ENCODE measurements around the gene TMA7. TPM values are rescaled to one million over a fixed set of nuclear protein-coding genes. Genes with fewer than 3 reads are reported as not detected.

TMA7 gene
- total and polyA plus RNA-seq, 10 of the 15 experiments (the other 5 are each of a cell fraction or from before 2014, with no cell fraction given): 319 to 1,760 (median 752) TPM

- Histone ChIP-seq H3K27ac (ENCODE audit: control insufficient read depth, insufficient read depth) (no peak overlapping the region), H3K4me3 (no peak overlapping the region), H3K4me2 (ENCODE audit: control insufficient read depth, insufficient read depth) (peak overlapping the region; percentile 9; the same call in 1 of the 2 replicates), H3K4me1 (ENCODE audit: control insufficient read depth, insufficient read depth, low read length) (peaks cover 21% of the 10 kb centered on the region), H3K9me3 (replicated peaks; ENCODE audit: control insufficient read depth, insufficient read depth, low read length) (no peaks in the 10 kb centered on the region), H3K9ac (ENCODE audit: control insufficient read depth, insufficient read depth, low read length) (no peak overlapping the region; the same call in 1 of the 2 replicates), H3K36me3 (ENCODE audit: control insufficient read depth in 2 of 2, insufficient read depth in 2 of 2, low read length in 1 of 2) (no peaks in the 10 kb centered on the region), H2AFZ (ENCODE audit: control insufficient read depth, low read depth, low read length) (no peak overlapping the region), H3K79me2 (ENCODE audit: control insufficient read depth, insufficient read depth, low read length) (no peaks in the 10 kb centered on the region), H4K20me1 (ENCODE audit: control insufficient read depth, insufficient read depth) (no peaks in the 10 kb centered on the region), H3K27me3 (replicated peaks in 1 of 2; ENCODE audit: control insufficient read depth in 2 of 2, insufficient read depth in 2 of 2, low read length in 1 of 2) (no peaks in the 10 kb centered on the region)
- intact Hi-C loops (cut with micrococcal nuclease; ENCODE audit: unreplicated experiment) (no loop called here), in situ Hi-C loops (cut with MboI) (no loop called here)
- ChIA-PET POLR2A (no interaction called here), SMC1A (ENCODE audit: uncharacterized antibody, unreplicated experiment) (no interaction called here), RAD21 (ENCODE audit: unreplicated experiment) (no interaction called here), CTCF (no interaction called here)
- TF ChIP-seq, protein P1, sequence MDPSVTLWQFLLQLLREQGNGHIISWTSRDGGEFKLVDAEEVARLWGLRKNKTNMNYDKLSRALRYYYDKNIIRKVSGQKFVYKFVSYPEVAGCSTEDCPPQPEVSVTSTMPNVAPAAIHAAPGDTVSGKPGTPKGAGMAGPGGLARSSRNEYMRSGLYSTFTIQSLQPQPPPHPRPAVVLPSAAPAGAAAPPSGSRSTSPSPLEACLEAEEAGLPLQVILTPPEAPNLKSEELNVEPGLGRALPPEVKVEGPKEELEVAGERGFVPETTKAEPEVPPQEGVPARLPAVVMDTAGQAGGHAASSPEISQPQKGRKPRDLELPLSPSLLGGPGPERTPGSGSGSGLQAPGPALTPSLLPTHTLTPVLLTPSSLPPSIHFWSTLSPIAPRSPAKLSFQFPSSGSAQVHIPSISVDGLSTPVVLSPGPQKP (IDR thresholded peaks at IDR 0.05; ENCODE audit: low read depth, low read length): no peak
- TF ChIP-seq CEBPB (IDR thresholded peaks at IDR 0.05; ENCODE audit: borderline replicate concordance in 1 of 2, low read depth in 2 of 2, low read length in 2 of 2): no peak
- no peak for TF ChIP-seq SMARCA5 (IDR thresholded peaks at IDR 0.05)
- TF ChIP-seq POLR2A (IDR thresholded peaks at IDR 0.05; ENCODE audit: low read depth, low read length): no peak
- TF ChIP-seq SREBF2 (IDR thresholded peaks at IDR 0.05; ENCODE audit: low read length): no peak
- no peak for TF ChIP-seq KLF5 (IDR thresholded peaks at IDR 0.05; ENCODE audit: partially characterized antibody)
- TF ChIP-seq PRDM15 (CRISPR knock-in tag; IDR thresholded peaks at IDR 0.05): no peak
- no peak for TF ChIP-seq PBX3 (IDR thresholded peaks at IDR 0.05; ENCODE audit: insufficient replicate concordance, low read depth, low read length)
- TF ChIP-seq SUPT20H (IDR thresholded peaks at IDR 0.05; ENCODE audit: borderline replicate concordance, control insufficient read depth, low read depth, low read length): no peak
- TF ChIP-seq BCLAF1 (IDR thresholded peaks at IDR 0.05): no peak
- TF ChIP-seq YBX1 (IDR thresholded peaks at IDR 0.05): no peak
- no peak for TF ChIP-seq NFYB (IDR thresholded peaks at IDR 0.05; ENCODE audit: insufficient read depth, low read depth, low read length)
- TF ChIP-seq ZNF217 (IDR thresholded peaks at IDR 0.05): no peak
- TF ChIP-seq RAD21 (IDR thresholded peaks at IDR 0.05; ENCODE audit: insufficient read depth, low read depth, low read length): no peak
- TF ChIP-seq GATAD2B (conservative IDR thresholded peaks at IDR 0.05; ENCODE audit: low read depth): no peak
- no peak for DNase-seq (ENCODE audit: low read depth, low spot score)
- no peak for FAIRE-seq
- 88% methylated on average over 9 of the region's 9 CpGs for WGBS (ENCODE audit: insufficient coverage, insufficient replicate concordance, low lambda C conversion rate, missing lambda C conversion rate)
- BruUV-seq (replicated peaks): no TSS peak
- ATAC-seq: no peak
Observed at GRCh38 chr3:48477959-48478520, 38.0 kb downstream of the TMA7 start.

All from GM12878 (cell line).